A673 (cell line): ENCODE results near the gene LHX4. TPM values are rescaled to one million over a fixed set of nuclear protein-coding genes. Genes with fewer than 3 reads are reported as not detected.

Experiments
- BruUV-seq: library from RNA; stranded (reverse); fragments of 400-500 nt; replicated peaks from 2 replicates; lab custom pipeline; 2021; lab: Mats Ljungman, UMichigan
- CTCF ChIA-PET: fragments of 300-600 bp; sonication (Branson Sonifier 250); formaldehyde crosslinking; loops from one replicate; lab custom pipeline; 2022; ENCODE audit warnings: antibody characterized with exemption; lab: Charles Lee
- POLR2A ChIA-PET: fragments of 300-600 bp; sonication (Branson Sonifier 250); formaldehyde crosslinking; loops from one replicate; lab custom pipeline; 2022; ENCODE audit warnings: antibody characterized with exemption; ENCODE audit not compliant: low non-redundant PET; lab: Charles Lee
- DNase-seq: peaks from one replicate; pipeline ENCODE4 v3.0.0-alpha.2; 2015; ENCODE audit warnings: low spot score
- H3K27ac ChIP-seq: fragments of 200-600 bp; sonication (generic); 2 replicates; pipeline ENCODE4 v1.5.1; 2016; ENCODE audit warnings: mixed run types, low read depth, mild to moderate bottlenecking, mixed read lengths, antibody characterized with exemption, low read length; ENCODE audit not compliant: poor library complexity, severe bottlenecking
- H3K27me3 ChIP-seq: fragments of 200-600 bp; sonication (generic); replicated peaks from 2 replicates; pipeline ENCODE4 v1.6.1; 2017; ENCODE audit warnings: mixed run types, low read depth, mild to moderate bottlenecking, mixed read lengths, antibody characterized with exemption, low read length; ENCODE audit not compliant: insufficient read depth, poor library complexity
- H3K36me3 ChIP-seq: fragments of 200-600 bp; sonication (generic); 2 replicates; pipeline ENCODE4 v1.6.1; 2016; ENCODE audit warnings: mixed run types, mild to moderate bottlenecking, mixed read lengths, antibody characterized with exemption, low read length; ENCODE audit not compliant: insufficient read depth, poor library complexity, severe bottlenecking
- H3K4me1 ChIP-seq: fragments of 200-600 bp; sonication (generic); 2 replicates; pipeline ENCODE4 v1.6.1; 2017; ENCODE audit warnings: mixed run types, mild to moderate bottlenecking, mixed read lengths, antibody characterized with exemption, low read length; ENCODE audit not compliant: insufficient read depth, poor library complexity, severe bottlenecking
- H3K4me3 ChIP-seq: fragments of 200-600 bp; sonication (generic); 2 replicates; pipeline ENCODE4 v1.5.1; 2016; ENCODE audit warnings: low read depth, mixed run types, mild to moderate bottlenecking, mixed read lengths, low read length; ENCODE audit not compliant: poor library complexity, severe bottlenecking
- H3K9me3 ChIP-seq: fragments of 200-600 bp; sonication (generic); 2 replicates; pipeline ENCODE4 v1.6.1; 2016; ENCODE audit warnings: mixed run types, low read depth, mild to moderate bottlenecking, mixed read lengths, antibody characterized with exemption, low read length; ENCODE audit not compliant: poor library complexity, severe bottlenecking
- EZH2 ChIP-seq: fragments of 200-600 bp; sonication (generic); IDR thresholded peaks from 2 replicates; pipeline ENCODE4 v1.6.1; 2017; ENCODE audit warnings: borderline replicate concordance, low read depth, mild to moderate bottlenecking, mixed read lengths, antibody characterized with exemption, low read length; ENCODE audit not compliant: poor library complexity, severe bottlenecking
- intact Hi-C: fragments of 100-400 bp; cut with micrococcal nuclease; formaldehyde crosslinking; loops from one replicate; pipeline ENCODE4 v1.10.0; 2022; ENCODE audit not compliant: unreplicated experiment
- total RNA-seq: library from RNA; stranded (reverse); gene quantifications from 2 replicates; pipeline ENCODE4 v1.2.3, GENCODE V29; 2021
- TF ChIP-seq, protein P1 (sequence below): fragments of 300-800, 200-600 bp; sonication (generic); conservative IDR thresholded peaks from 2 replicates; pipeline ENCODE4 v1.5.1; 2017; ENCODE audit warnings: low read depth, mild to moderate bottlenecking, antibody characterized with exemption, low read length, moderate library complexity, mixed read lengths

Gene LHX4
- total RNA-seq, 1 experiment from 2014 or later, result not detected

GRCh38 chr1:180232521-180233043 lies 2.5 kb downstream of the LHX4 start:
- TF ChIP-seq, protein P1, sequence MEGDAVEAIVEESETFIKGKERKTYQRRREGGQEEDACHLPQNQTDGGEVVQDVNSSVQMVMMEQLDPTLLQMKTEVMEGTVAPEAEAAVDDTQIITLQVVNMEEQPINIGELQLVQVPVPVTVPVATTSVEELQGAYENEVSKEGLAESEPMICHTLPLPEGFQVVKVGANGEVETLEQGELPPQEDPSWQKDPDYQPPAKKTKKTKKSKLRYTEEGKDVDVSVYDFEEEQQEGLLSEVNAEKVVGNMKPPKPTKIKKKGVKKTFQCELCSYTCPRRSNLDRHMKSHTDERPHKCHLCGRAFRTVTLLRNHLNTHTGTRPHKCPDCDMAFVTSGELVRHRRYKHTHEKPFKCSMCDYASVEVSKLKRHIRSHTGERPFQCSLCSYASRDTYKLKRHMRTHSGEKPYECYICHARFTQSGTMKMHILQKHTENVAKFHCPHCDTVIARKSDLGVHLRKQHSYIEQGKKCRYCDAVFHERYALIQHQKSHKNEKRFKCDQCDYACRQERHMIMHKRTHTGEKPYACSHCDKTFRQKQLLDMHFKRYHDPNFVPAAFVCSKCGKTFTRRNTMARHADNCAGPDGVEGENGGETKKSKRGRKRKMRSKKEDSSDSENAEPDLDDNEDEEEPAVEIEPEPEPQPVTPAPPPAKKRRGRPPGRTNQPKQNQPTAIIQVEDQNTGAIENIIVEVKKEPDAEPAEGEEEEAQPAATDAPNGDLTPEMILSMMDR, result no peak
- no peak for TF ChIP-seq EZH2
- no peak overlapping the region for H3K27ac ChIP-seq
- ChIA-PET POLR2A (no interaction called here), CTCF (no interaction called here)
- peaks cover 13% of the 10 kb centered on the region for H3K4me1 ChIP-seq
- no TSS peak for BruUV-seq
- peaks cover 94% of the 10 kb centered on the region for H3K27me3 ChIP-seq
- intact Hi-C loops, result no loop called here
- no peak for DNase-seq
- H3K9me3 ChIP-seq, result no peaks in the 10 kb centered on the region
- H3K36me3 ChIP-seq, result no peaks in the 10 kb centered on the region
- H3K4me3 ChIP-seq, result no peak overlapping the region

- no TSS peak for BruUV-seq
- peak; percentile 100 for TF ChIP-seq EZH2
- TF ChIP-seq, protein P1, result no peak
- intact Hi-C loops, result no loop called here
- peaks cover 94% of the 10 kb centered on the region for H3K27me3 ChIP-seq
- no peak for DNase-seq
- no peaks in the 10 kb centered on the region for H3K36me3 ChIP-seq
- H3K4me1 ChIP-seq, result peaks cover 13% of the 10 kb centered on the region
- POLR2A ChIA-PET, result no interaction called here
- H3K4me3 ChIP-seq, result no peak overlapping the region
- H3K27ac ChIP-seq, result no peak overlapping the region
- no peaks in the 10 kb centered on the region for H3K9me3 ChIP-seq
- CTCF ChIA-PET, result no interaction called here
Measured at GRCh38 chr1:180233191-180234011, 3.3 kb downstream of the LHX4 start.

GRCh38 chr1:180234369-180235076 lies 4.5 kb downstream of the LHX4 start:
- no peak for DNase-seq
- Histone ChIP-seq H3K9me3 (no peaks in the 10 kb centered on the region), H3K36me3 (no peaks in the 10 kb centered on the region), H3K27ac (no peak overlapping the region), H3K27me3 (peaks cover 94% of the 10 kb centered on the region), H3K4me1 (peaks cover 10% of the 10 kb centered on the region), H3K4me3 (no peak overlapping the region)
- peak; percentile 82 for TF ChIP-seq EZH2
- TF ChIP-seq, protein P1, result no peak
- POLR2A ChIA-PET, result no interaction called here
- intact Hi-C loops, result no loop called here
- no TSS peak for BruUV-seq
- CTCF ChIA-PET, result no interaction called here
